SKM-1 treated with dmso at 0.1 percent for 144 hours (cell line): Measurements from ENCODE around the gene FHAD1.

Source experiments
- DNase-seq: peaks from one replicate; lab custom pipeline; 2025; ENCODE audit not compliant: unreplicated experiment; lab: John Stamatoyannopoulos, UW

Gene FHAD1

DNA sequence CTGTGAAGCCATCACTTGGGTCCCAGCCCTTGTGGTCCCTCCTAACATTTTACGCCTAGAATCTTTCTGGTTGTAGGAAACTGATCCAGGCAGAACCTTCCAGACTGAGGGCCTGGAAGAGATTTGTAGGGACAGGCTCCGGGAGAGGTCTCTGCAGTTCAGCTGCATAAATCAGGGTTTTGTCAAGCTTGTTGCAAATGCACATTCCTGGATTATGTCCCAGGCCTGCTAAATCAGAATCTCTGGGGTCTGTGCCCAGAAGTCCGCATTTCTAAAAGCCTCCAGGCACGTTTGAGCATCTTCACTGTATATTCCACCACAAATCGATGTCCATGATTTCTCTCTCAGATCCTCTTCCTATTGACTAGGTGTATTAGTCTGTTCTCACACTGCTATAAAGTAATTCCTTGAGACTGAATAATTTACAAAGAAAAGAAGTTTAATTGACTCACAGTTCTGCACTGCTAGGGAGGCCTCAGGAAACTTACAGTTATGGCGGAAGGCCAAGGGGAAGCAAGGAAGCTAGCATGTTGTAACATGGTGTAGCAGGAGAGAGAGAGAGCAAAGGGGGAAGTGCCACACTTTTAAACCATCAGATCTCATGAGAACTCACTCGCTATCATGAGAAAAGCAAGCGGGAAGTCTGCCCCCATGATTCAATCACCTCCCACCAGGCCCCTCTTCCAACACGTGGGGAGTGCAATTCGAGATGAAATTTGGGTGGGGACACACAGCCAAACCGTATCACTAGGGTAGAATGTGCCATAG, 1.2 kb upstream of the FHAD1 start:
- DNase-seq = peak; percentile 72

- no peak for DNase-seq
These were observed 1.2 kb downstream of the FHAD1 start for GRCh38 chr1:15248216-15248615.

- DNase-seq = no peak
These were observed 2.1 kb downstream of the FHAD1 start for GRCh38 chr1:15249081-15249480.

- DNase-seq = no peak
These were observed 5.1 kb downstream of the FHAD1 start for GRCh38 chr1:15251857-15252835.

GRCh38 chr1:15254559-15254958, 7.5 kb downstream of the FHAD1 start:
- DNase-seq = no peak

DNA sequence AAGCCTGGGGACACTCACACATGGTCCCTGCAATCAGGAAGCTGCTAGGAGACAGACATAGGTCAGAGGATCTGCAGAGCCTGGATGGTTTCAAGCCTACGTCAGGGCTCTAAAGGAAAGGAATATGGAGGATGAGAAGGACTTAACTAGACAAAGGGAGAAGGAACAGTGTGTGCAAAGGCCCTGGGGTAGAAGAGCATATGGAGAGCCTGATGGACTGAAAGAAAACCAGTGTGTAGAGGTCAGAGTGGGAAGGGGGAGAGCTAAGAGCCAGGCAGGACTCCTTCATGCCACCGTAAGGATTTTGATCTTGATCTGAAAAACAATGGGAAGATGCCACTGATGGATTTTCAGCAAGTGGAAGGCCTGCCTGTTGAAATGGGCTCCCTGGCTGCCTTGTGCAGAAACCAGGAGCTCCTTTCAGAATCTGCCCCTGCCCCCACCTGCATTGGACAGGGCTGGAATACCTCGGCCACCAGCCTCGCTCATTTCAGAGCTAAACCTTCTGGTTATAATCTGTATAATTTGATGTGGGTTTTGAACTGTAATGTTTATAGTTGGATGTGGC, 8.6 kb downstream of the FHAD1 start:
- no peak for DNase-seq

GRCh38 chr1:15256584-15256983, 9.6 kb downstream of the FHAD1 start:
- DNase-seq = no peak

GRCh38 chr1:15257309-15257708, 10.3 kb downstream of the FHAD1 start:
- DNase-seq = no peak

- DNase-seq = no peak
These were observed 12.0 kb downstream of the FHAD1 start for GRCh38 chr1:15258833-15259621.

GRCh38 chr1:15259622-15260007, 12.6 kb downstream of the FHAD1 start:
- no peak for DNase-seq

DNA sequence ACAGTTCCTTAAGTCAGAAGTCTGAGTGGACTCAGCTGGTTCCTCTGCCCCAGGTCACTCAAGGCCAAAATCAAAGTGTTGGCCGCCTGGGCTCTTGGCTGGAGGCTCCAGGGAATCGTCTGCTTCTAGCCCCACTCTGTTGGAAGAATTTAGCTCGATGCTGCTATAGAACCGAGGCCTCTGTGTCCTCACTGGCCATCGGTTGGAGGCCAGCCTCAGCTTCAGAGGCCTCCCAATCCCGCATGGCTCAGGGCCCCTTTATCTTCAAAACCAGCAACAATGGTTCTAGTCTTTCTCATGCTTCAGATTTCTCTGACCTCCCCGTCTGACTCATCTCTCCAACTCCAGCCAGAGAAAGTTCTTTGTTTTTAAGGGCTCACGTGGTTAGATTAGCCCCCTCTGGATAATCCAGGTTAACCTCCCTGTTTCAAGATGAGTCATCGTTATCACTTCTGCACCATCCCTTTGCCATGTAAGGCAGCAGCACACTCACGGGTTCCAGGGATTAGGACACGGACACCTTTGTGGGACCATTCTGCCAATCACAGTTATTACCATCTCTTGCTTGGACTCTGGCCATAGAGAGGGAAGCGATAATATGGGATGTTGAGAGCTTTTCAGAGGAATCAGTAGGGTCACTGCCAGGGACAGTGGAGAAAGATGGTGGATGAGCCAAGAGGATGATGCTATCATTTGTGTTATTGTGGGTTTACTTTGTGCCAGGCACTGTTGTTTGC, 13.6 kb downstream of the FHAD1 start:
- no peak for DNase-seq

- peak; percentile 76 for DNase-seq
These were observed 14.4 kb downstream of the FHAD1 start for GRCh38 chr1:15261155-15262002.

DNA sequence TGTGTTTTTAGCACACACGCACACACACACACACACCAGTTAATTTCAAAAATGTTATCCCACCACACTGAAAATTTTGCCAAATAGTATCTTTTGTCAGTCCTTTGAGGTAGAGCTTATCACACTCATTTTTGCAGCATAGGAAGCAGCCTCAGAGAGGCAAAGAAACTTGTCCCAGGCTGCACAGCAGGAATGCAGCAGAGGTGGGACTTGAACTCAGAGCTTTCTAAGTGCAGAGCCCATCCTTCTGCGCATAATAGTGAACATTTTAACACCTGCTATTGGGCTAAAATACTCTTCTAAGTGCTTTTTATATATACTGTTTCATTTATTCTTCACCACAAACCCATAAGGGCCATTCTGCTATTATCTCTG, 15.0 kb downstream of the FHAD1 start:
- DNase-seq = no peak

- no peak for DNase-seq
These were observed 15.7 kb downstream of the FHAD1 start for GRCh38 chr1:15262706-15263105.

GRCh38 chr1:15264769-15265168, 17.7 kb downstream of the FHAD1 start:
- DNase-seq = no peak

DNA sequence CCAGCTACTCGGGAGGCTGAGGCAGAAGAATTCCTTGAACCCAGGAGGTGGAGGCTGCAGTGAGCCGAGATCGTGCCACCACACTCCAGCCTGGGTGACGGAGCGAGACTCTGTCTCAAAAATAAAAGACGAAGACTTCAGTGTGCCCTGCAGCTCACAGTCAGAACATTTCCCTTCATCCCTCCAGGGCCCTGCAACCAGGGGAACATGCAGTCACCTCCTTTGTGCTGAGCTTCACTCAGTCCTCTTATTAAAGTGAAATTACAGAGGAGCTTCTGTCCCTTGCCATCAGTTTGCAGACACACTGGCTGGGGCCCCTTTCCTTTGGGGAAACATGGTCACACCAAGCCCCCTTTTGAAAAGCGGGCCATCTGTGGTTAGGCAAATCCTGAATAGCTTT, 24.2 kb downstream of the FHAD1 start:
- DNase-seq = no peak

DNA sequence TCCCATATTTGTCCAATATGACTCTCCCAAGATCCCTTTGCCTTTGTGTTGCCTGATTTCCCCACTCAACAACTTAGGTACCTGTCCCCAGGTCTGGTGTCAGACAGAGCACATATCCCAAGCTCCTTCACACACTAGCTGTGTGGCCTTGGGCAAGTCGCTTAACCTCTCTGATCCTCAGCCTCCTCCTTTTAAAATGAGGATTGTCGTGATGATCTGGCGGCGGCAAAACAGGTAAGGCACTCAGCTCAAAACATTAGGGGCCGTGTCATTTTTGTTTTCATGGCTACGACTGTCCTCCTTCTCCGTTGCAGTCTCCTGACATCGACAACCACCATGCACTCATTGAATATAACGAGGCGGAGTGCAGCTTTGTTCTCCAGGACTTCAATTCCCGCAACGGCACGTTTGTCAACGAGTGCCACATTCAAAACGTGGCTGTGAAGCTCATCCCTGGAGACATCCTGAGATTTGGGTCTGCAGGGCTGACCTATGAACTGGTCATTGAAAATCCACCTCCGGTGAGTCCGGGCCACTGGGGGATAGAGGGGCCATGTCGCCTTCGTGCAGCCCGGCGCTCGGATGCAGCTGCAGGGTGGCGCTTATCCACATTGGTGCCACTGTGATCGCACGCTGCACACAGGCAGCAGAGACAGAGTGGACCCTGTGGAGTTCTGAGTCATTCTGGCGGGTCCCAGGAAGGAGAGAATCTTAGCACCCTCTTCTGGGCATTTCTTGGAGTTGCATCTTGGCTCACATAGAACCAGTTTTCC, 25.2 kb downstream of the FHAD1 start:
- peak; percentile 81 for DNase-seq

GRCh38 chr1:15272782-15273127, 25.7 kb downstream of the FHAD1 start:
- DNase-seq = no peak

DNA sequence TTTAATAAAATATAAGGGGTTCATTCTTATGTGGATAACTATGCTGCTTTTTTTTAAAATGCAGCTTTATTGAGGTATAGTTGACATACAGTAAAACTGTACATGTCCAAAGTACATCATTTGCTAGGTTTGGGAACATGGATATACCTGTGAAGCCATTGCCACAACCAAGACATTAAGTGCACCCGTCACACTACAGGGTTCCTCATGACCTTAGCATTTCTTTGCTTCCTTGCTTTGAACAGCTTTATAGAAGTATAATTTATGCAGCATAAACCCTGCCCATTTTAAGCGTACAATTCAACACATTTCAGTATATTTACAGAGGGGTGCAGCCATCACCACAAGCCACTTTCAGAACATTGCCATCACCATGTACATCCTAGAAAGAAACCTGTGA, 26.3 kb downstream of the FHAD1 start:
- DNase-seq = no peak
